HCT116 (cell line): Measurements from ENCODE around the gene CYB5A. TPM values are rescaled to one million over a fixed set of nuclear protein-coding genes. Genes with fewer than 3 reads are reported as not detected.

Source experiments
- ATAC-seq: fragments of 200-7000 bp; cut with Tn5 transposase; 2 replicates; pipeline ENCODE4 v1.9.1; 2020; ENCODE audit warnings: mild to moderate bottlenecking, moderate library complexity
- BruUV-seq: library from RNA; stranded (reverse); fragments of 400-500 nt; replicated peaks from 2 replicates; lab custom pipeline; 2021; lab: Mats Ljungman, UMichigan
- CTCF ChIA-PET: fragments of 300-600 bp; sonication (Branson Sonifier 250); formaldehyde crosslinking; loops from one replicate; lab custom pipeline; 2021; ENCODE audit warnings: antibody characterized with exemption; lab: Charles Lee
- POLR2A ChIA-PET: fragments of 300-600, 350-600 bp; sonication (Branson Sonifier 250); formaldehyde crosslinking; loops from one replicate; lab custom pipeline; 2021; ENCODE audit warnings: antibody characterized with exemption; lab: Charles Lee
- RAD21 ChIA-PET, 2 experiments: fragments of 300-600 bp; sonication (Branson Sonifier 250); formaldehyde crosslinking; loops; one replicate each; lab custom pipeline; 2023; ENCODE audit warnings: low total read pairs in 2 of 2; ENCODE audit not compliant: uncharacterized antibody in 2 of 2, unreplicated experiment in 2 of 2, low non-redundant PET in 1 of 2; lab: Charles Lee
- DNase-seq: peaks from one replicate; pipeline ENCODE4 v3.0.0-alpha.2; 2010; ENCODE audit warnings: low read depth, low spot score
- H2AFZ ChIP-seq: fragments of 200-600 bp; shearing (Covaris generic), sonication (generic); 2 replicates; pipeline ENCODE4 v1.6.1; 2017; ENCODE audit warnings: low read depth, mixed run types, mixed read lengths, antibody characterized with exemption, low read length; ENCODE audit not compliant: poor library complexity, severe bottlenecking
- H3K27ac ChIP-seq: 2 replicates; pipeline ENCODE4 v1.5.1; 2012; ENCODE audit warnings: low read depth, low read length
- H3K27me3 ChIP-seq: fragments of 200-600 bp; sonication (generic); 2 replicates; pipeline ENCODE4 v1.6.1; 2016; ENCODE audit warnings: mixed run types, low read length, mixed read lengths; ENCODE audit not compliant: insufficient read depth
- H3K36me3 ChIP-seq, 2 experiments: fragments of 200-500 bp in 1 of 2; fragments of 200-600 bp in 1 of 2; sonication (Bioruptor generic) in 1 of 2; sonication (generic) in 1 of 2; 2 replicates each; pipeline versions ENCODE4 v1.5.1 to v1.6.1; 2014 to 2016; ENCODE audit warnings: low read length in 2 of 2, inconsistent platforms in 1 of 2, mixed read lengths in 1 of 2, mixed run types in 1 of 2; ENCODE audit not compliant: insufficient read depth in 2 of 2, control insufficient read depth in 1 of 2
- H3K4me1 ChIP-seq, 2 experiments: fragments of 200-600 bp in 1 of 2; sonication (generic) in 1 of 2; 2 replicates each; pipeline versions ENCODE4 v1.5.1 to v1.6.1; 2012 to 2017; ENCODE audit warnings: low read length in 2 of 2, inconsistent platforms in 1 of 2, mild to moderate bottlenecking in 1 of 2, mixed read lengths in 1 of 2, mixed run types in 1 of 2, moderate library complexity in 1 of 2; ENCODE audit not compliant: insufficient read depth in 2 of 2, control insufficient read depth in 1 of 2
- H3K4me2 ChIP-seq: fragments of 200-600 bp; sonication (generic); 2 replicates; pipeline ENCODE4 v1.6.1; 2017; ENCODE audit warnings: mixed run types, low read length, mixed read lengths
- H3K4me3 ChIP-seq, 2 experiments: fragments of 200-600 bp in 1 of 2; sonication (generic) in 1 of 2; replicated peaks in 1 of 2; 2 replicates each; pipeline ENCODE4 v1.5.1; 2011 to 2016; ENCODE audit warnings: low read length in 2 of 2, control low read depth in 1 of 2, low read depth in 1 of 2, mild to moderate bottlenecking in 1 of 2, mixed read lengths in 1 of 2, mixed run types in 1 of 2
- H3K79me2 ChIP-seq: fragments of 200-600 bp; sonication (generic); 2 replicates; pipeline ENCODE4 v1.6.1; 2017; ENCODE audit warnings: mild to moderate bottlenecking, mixed run types, low read length, moderate library complexity, mixed read lengths; ENCODE audit not compliant: insufficient read depth
- H3K9ac ChIP-seq: fragments of 200-600 bp; sonication (generic); 2 replicates; pipeline ENCODE4 v1.6.1; 2016; ENCODE audit warnings: low read length, mixed read lengths
- H3K9me2 ChIP-seq: fragments of 200-600 bp; sonication (generic), shearing (Covaris generic); 2 replicates; pipeline ENCODE4 v1.6.1; 2017; ENCODE audit warnings: mixed run types, mild to moderate bottlenecking, moderate library complexity; ENCODE audit not compliant: insufficient read depth
- H3K9me3 ChIP-seq, 2 experiments: fragments of 200-500 bp in 1 of 2; fragments of 200-600 bp in 1 of 2; sonication (Bioruptor generic) in 1 of 2; sonication (generic) in 1 of 2; 2 replicates each; pipeline ENCODE4 v1.6.1; 2014 to 2017; ENCODE audit warnings: low read length in 2 of 2, mixed read lengths in 2 of 2, inconsistent platforms in 1 of 2, low read depth in 1 of 2, mild to moderate bottlenecking in 1 of 2, mixed run types in 1 of 2, moderate library complexity in 1 of 2; ENCODE audit not compliant: control insufficient read depth in 1 of 2, insufficient read depth in 1 of 2
- H4K20me1 ChIP-seq: fragments of 200-600 bp; sonication (generic), shearing (Covaris generic); 2 replicates; pipeline ENCODE4 v1.6.1; 2017; ENCODE audit warnings: mixed run types, mild to moderate bottlenecking, moderate library complexity; ENCODE audit not compliant: insufficient read depth
- ATF3 ChIP-seq: IDR thresholded peaks from 2 replicates; pipeline ENCODE4 v1.6.1; 2012
- CBX3 ChIP-seq: IDR thresholded peaks from 2 replicates; pipeline ENCODE4 v1.6.1; 2012; ENCODE audit warnings: low read depth
- CEBPB ChIP-seq: IDR thresholded peaks from 2 replicates; pipeline ENCODE4 v1.6.1; 2012; ENCODE audit warnings: low read depth
- CTCF ChIP-seq, 3 experiments: fragments of 200-600 bp in 1 of 3; sonication (generic) in 1 of 3; IDR thresholded peaks in 2 of 3; conservative IDR thresholded peaks in 1 of 3; 2 replicates each; pipeline ENCODE4 v1.5.1; 2012 to 2017; ENCODE audit warnings: low read depth in 2 of 3, low read length in 2 of 3, antibody characterized with exemption in 1 of 3, borderline replicate concordance in 1 of 3, control low read depth in 1 of 3, mild to moderate bottlenecking in 1 of 3, mixed read lengths in 1 of 3, mixed run types in 1 of 3, moderate library complexity in 1 of 3; ENCODE audit not compliant: insufficient read depth in 1 of 3
- ELF1 ChIP-seq: IDR thresholded peaks from 2 replicates; pipeline ENCODE4 v1.6.1; 2012; ENCODE audit warnings: low read depth, borderline replicate concordance
- EZH2 ChIP-seq: fragments of 200-600 bp; sonication (generic); IDR thresholded peaks from 2 replicates; pipeline ENCODE4 v1.6.1; 2017; ENCODE audit warnings: antibody characterized with exemption, mixed run types
- EZH2phosphoT487 ChIP-seq: fragments of 200-600 bp; IDR thresholded peaks from 2 replicates; pipeline ENCODE4 v1.6.1; 2018; ENCODE audit warnings: antibody characterized with exemption, borderline replicate concordance
- FOSL1 ChIP-seq: IDR thresholded peaks from 2 replicates; pipeline ENCODE4 v1.6.1; 2012; ENCODE audit warnings: low read depth
- JUND ChIP-seq: IDR thresholded peaks from 2 replicates; pipeline ENCODE4 v1.6.1; 2012
- MAX ChIP-seq: IDR thresholded peaks from 2 replicates; pipeline ENCODE4 v1.6.1; 2012
- RAD21 ChIP-seq: IDR thresholded peaks from 2 replicates; pipeline ENCODE4 v1.6.1; 2012; ENCODE audit warnings: low read depth, mild to moderate bottlenecking
- REST ChIP-seq: IDR thresholded peaks from 2 replicates; pipeline ENCODE4 v1.6.1; 2012; ENCODE audit warnings: low read depth
- SIN3A ChIP-seq: IDR thresholded peaks from 2 replicates; pipeline ENCODE4 v1.6.1; 2012; ENCODE audit warnings: low read depth
- SP1 ChIP-seq: IDR thresholded peaks from 2 replicates; pipeline ENCODE4 v1.6.1; 2012; ENCODE audit warnings: low read depth
- SRF ChIP-seq: IDR thresholded peaks from 2 replicates; pipeline ENCODE4 v1.6.1; 2012; ENCODE audit warnings: low read depth
- TCF7L2 ChIP-seq: IDR thresholded peaks from 2 replicates; pipeline ENCODE4 v1.7.0; 2011; ENCODE audit warnings: borderline replicate concordance, inconsistent platforms; ENCODE audit not compliant: insufficient read depth, insufficient read length; ENCODE audit errors: extremely low read depth
- ZBTB33 ChIP-seq: IDR thresholded peaks from 2 replicates; pipeline ENCODE4 v1.6.1; 2011; ENCODE audit warnings: mild to moderate bottlenecking, low read length, moderate library complexity; ENCODE audit not compliant: insufficient replicate concordance; ENCODE audit errors: extremely low read depth
- ZFX ChIP-seq: fragments of 450-650 bp; IDR thresholded peaks from 2 replicates; pipeline ENCODE4 v1.6.1; 2017
- ZNF274 ChIP-seq: fragments of 200-500 bp; sonication (Bioruptor generic); IDR thresholded peaks from 2 replicates; pipeline ENCODE4 v1.6.1; 2014; ENCODE audit warnings: mild to moderate bottlenecking, low read depth, low read length, inconsistent platforms
- intact Hi-C: fragments of 100-400 bp; cut with micrococcal nuclease; formaldehyde crosslinking; loops from 2 replicates; pipeline ENCODE4 v1.10.0; 2022
- total RNA-seq: library from RNA; stranded (reverse); gene quantifications from one replicate; pipeline ENCODE4 v1.2.1, GENCODE V29; 2021; ENCODE audit not compliant: unreplicated experiment

CYB5A gene
- total RNA-seq, 1 experiment from 2014 or later = 37.7 TPM

GRCh38 chr18:74243127-74243526, 48.6 kb downstream of the CYB5A start:
- no peak for DNase-seq
- Histone ChIP-seq H3K4me1 (no peaks in the 10 kb centered on the region), H3K27me3 (peaks cover 20% of the 10 kb centered on the region), H3K9me3 (no peaks in the 10 kb centered on the region), H3K27ac (no peak overlapping the region), H3K9me2 (no peaks in the 10 kb centered on the region), H3K4me3 (no peak overlapping the region), H2AFZ (no peak overlapping the region), H3K4me2 (no peak overlapping the region), H3K9ac (no peak overlapping the region), H3K79me2 (no peaks in the 10 kb centered on the region), H3K36me3 (no peaks in the 10 kb centered on the region), H4K20me1 (no peaks in the 10 kb centered on the region)
- RAD21 ChIA-PET = no interaction called here
- no peak for TF ChIP-seq RAD21
- TF ChIP-seq EZH2 = no peak
- TF ChIP-seq SP1 = no peak
- no peak for TF ChIP-seq FOSL1
- TF ChIP-seq ATF3 = no peak
- TF ChIP-seq CBX3 = no peak
- TF ChIP-seq REST = no peak
- TF ChIP-seq CTCF (IDR thresholded peaks at IDR 0.05 in 2 of 3, conservative IDR thresholded peaks at IDR 0.05 in 1 of 3; ENCODE audit: borderline replicate concordance in 1 of 3, insufficient read depth in 1 of 3, low read depth in 2 of 3, low read length in 2 of 3) = no peak
- no peak for TF ChIP-seq ZBTB33
- TF ChIP-seq EZH2phosphoT487 = no peak
- no peak for TF ChIP-seq CEBPB
- TF ChIP-seq MAX = no peak
- no peak for TF ChIP-seq TCF7L2
- TF ChIP-seq ZFX = no peak
- TF ChIP-seq SIN3A = no peak
- no peak for TF ChIP-seq JUND
- no peak for TF ChIP-seq ZNF274
- no peak for TF ChIP-seq ELF1
- TF ChIP-seq SRF = no peak
- POLR2A ChIA-PET = no interaction called here
- ATAC-seq = no peak
- CTCF ChIA-PET = no interaction called here
- BruUV-seq = no TSS peak
- intact Hi-C loops = no loop called here
